Lower lobe of right lung (tissue), 2 donors: ENCODE results near the gene ETHE1. TPM values are rescaled to one million over a fixed set of nuclear protein-coding genes. Genes with fewer than 3 reads are reported as not detected.

ENCODE experiments used
- ATAC-seq, 2 donors: fragments of 200-7000 bp; cut with Tn5 transposase; one replicate each; pipeline ENCODE4 v1.9.1; 2020 to 2022; ENCODE audit warnings: mild to moderate bottlenecking in 2 of 2, moderate library complexity in 2 of 2
- DNase-seq: peaks from one replicate; pipeline ENCODE4 v3.0.0-alpha.2; 2020
- H3K27ac ChIP-seq: fragments of 200-600 bp; one replicate; pipeline ENCODE4 v1.8.0; 2022
- H3K27me3 ChIP-seq: fragments of 200-600 bp; one replicate; pipeline ENCODE4 v1.8.0; 2022; ENCODE audit warnings: low read depth
- H3K36me3 ChIP-seq: fragments of 200-600 bp; one replicate; pipeline ENCODE4 v1.8.0; 2022; ENCODE audit warnings: mild to moderate bottlenecking
- H3K4me1 ChIP-seq: fragments of 200-600 bp; one replicate; pipeline ENCODE4 v1.8.0; 2022
- H3K4me3 ChIP-seq: fragments of 200-600 bp; one replicate; pipeline ENCODE4 v1.8.0; 2022; ENCODE audit warnings: mild to moderate bottlenecking
- H3K9me3 ChIP-seq: fragments of 200-600 bp; one replicate; pipeline ENCODE4 v1.8.0; 2022
- intact Hi-C: fragments of 100-400 bp; cut with DNase I; formaldehyde crosslinking; loops from one replicate; pipeline ENCODE4 v1.11.0; 2022
- total RNA-seq: library from RNA; stranded (reverse); fragmentation: NEBNext Ultra II Directional; extraction: Animal tissue kit (Norgen Biotek cat#: 25700); gene quantifications from one replicate; pipeline ENCODE4 v1.2.1, GENCODE V29; 2021
- TF ChIP-seq, protein P1 (sequence below): fragments of 200-600 bp; IDR thresholded peaks from one replicate; pipeline ENCODE4 v1.8.0; 2022; ENCODE audit warnings: antibody characterized with exemption, mild to moderate bottlenecking
- donor health status: DM: no; HTN: yes; CAD: no; lungs with severe emphysema.

ETHE1 gene
- total RNA-seq, 1 donor from 2014 or later = 47.4 TPM

- intact Hi-C loops = no loop called here
- Histone ChIP-seq H3K4me3 (no peak overlapping the region), H3K27me3 (no peaks in the 10 kb centered on the region), H3K4me1 (no peaks in the 10 kb centered on the region), H3K27ac (no peak overlapping the region), H3K36me3 (peaks cover 7% of the 10 kb centered on the region), H3K9me3 (no peaks in the 10 kb centered on the region)
- DNase-seq (no peak), ATAC-seq (no peak)
- TF ChIP-seq, protein P1, sequence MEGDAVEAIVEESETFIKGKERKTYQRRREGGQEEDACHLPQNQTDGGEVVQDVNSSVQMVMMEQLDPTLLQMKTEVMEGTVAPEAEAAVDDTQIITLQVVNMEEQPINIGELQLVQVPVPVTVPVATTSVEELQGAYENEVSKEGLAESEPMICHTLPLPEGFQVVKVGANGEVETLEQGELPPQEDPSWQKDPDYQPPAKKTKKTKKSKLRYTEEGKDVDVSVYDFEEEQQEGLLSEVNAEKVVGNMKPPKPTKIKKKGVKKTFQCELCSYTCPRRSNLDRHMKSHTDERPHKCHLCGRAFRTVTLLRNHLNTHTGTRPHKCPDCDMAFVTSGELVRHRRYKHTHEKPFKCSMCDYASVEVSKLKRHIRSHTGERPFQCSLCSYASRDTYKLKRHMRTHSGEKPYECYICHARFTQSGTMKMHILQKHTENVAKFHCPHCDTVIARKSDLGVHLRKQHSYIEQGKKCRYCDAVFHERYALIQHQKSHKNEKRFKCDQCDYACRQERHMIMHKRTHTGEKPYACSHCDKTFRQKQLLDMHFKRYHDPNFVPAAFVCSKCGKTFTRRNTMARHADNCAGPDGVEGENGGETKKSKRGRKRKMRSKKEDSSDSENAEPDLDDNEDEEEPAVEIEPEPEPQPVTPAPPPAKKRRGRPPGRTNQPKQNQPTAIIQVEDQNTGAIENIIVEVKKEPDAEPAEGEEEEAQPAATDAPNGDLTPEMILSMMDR = no peak
Measured at GRCh38 chr19:43490759-43491158, 36.2 kb downstream of the ETHE1 start.

DNA sequence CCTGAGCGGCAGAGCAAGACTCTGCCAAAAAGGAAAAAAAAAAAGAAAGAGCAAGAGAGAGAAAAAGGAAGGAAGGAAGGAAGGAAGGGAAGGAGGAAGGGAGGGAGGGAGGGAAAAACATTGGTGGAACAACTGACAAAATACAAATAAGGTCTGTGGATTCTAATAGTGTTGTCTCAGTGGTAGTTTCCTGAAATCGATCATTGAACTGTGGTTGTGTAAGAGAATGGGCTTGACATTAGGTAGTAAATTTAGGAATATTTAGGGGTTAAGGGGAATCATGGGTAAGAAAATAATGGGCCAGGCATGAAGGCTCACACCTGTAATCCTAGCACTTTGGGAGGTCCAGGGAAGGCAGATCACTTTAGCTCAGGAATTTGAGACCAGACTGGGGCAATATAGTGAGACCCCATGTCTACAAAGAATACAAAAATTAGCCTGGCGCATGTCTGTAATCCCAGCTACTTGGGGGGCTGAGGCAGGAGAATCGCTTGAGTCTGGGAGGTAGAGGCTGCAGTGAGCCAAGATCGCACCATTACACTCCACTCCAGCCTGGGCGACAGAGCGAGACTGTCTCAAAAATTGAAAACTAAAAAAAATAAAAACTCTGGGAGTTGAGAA, 36.9 kb downstream of the ETHE1 start:
- no peak for DNase-seq
- Histone ChIP-seq H3K36me3 (peaks cover under 1% of the 10 kb centered on the region), H3K27ac (no peak overlapping the region), H3K4me3 (no peak overlapping the region), H3K27me3 (no peaks in the 10 kb centered on the region), H3K9me3 (no peaks in the 10 kb centered on the region), H3K4me1 (no peaks in the 10 kb centered on the region)
- intact Hi-C loops = no loop called here
- TF ChIP-seq, protein P1 = no peak
- no peak for ATAC-seq

DNA sequence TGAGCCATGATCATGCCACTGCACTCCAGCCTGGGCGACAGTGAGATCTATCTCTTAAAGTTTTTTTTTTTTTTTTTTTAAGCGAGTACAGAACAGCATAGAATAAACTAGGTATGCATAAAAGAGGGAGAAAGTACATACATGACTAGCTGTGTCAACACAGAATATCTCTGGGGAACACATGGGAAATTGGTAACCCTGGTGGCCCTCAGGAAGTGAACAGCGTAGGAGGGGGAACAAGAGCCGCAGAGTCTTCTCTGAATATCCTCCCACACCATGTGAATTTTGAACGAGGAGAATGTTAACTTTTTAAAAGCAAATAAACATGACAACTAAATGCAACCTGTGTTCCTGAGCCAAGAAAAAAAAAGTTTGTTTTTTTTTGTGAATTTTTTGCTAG, 37.7 kb downstream of the ETHE1 start:
- H3K27me3 ChIP-seq = no peaks in the 10 kb centered on the region
- DNase-seq = no peak
- TF ChIP-seq, protein P1 = no peak
- H3K9me3 ChIP-seq = no peaks in the 10 kb centered on the region
- no peaks in the 10 kb centered on the region for H3K4me1 ChIP-seq
- no peak overlapping the region for H3K4me3 ChIP-seq
- no peaks in the 10 kb centered on the region for H3K36me3 ChIP-seq
- no peak for ATAC-seq
- H3K27ac ChIP-seq = no peak overlapping the region
- intact Hi-C loops = no loop called here

DNA sequence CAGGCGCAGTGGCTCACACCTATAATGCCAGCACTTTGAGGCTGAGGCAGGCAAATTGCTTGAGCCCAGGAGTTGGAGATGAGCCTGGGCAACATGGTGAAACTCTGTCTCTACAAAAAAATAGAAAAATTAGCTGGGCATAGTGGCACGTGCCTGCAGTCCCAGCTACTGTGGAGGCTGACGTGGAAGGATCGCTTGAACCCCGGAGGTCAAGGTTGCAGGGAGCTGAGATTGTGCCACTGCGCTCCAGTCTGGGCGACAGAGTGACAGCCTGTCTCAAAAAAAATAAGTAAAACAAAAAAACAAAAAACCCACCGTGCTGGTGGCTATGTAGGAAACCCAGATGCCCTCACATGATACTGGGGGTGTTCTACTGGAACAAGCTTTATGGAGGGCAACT, 38.8 kb downstream of the ETHE1 start:
- Histone ChIP-seq H3K4me1 (no peaks in the 10 kb centered on the region), H3K27me3 (no peaks in the 10 kb centered on the region), H3K27ac (no peak overlapping the region), H3K4me3 (no peak overlapping the region), H3K36me3 (no peaks in the 10 kb centered on the region), H3K9me3 (no peaks in the 10 kb centered on the region)
- intact Hi-C loops = no loop called here
- TF ChIP-seq, protein P1 = no peak
- no peak for DNase-seq
- ATAC-seq = no peak

DNA sequence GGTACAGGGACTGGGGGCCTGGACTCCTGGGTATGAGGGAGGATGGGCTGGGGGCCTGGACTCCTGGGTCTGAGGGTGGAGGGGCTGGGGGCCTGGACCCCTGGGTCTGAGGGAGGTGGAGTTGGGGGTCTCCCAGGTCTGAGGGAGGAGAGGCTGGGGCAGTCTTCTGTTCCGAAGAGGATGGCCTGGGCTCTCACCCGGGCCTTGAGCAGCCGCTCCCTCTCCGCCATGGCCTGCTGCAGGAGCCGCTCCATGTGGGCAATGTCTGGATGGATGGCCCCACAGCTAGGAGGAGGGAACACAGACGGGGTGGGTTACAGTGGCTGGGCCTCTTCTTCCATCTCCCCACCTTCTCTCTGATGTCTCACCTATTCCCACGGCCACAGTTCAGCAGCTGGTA, 40.6 kb downstream of the ETHE1 start:
- intact Hi-C loops = no loop called here
- Histone ChIP-seq H3K36me3 (no peaks in the 10 kb centered on the region), H3K27ac (no peak overlapping the region), H3K4me3 (no peak overlapping the region), H3K27me3 (no peaks in the 10 kb centered on the region), H3K4me1 (no peaks in the 10 kb centered on the region), H3K9me3 (no peaks in the 10 kb centered on the region)
- DNase-seq (no peak), ATAC-seq (peak in 1 of 2 donors; percentile 23)
- TF ChIP-seq, protein P1 = no peak
